Duodenal mucosa (tissue), 2 donors: Measurements from ENCODE around the gene KCNC2.

ENCODE experiments used
- H3K27ac ChIP-seq: one replicate; pipeline ENCODE4 v1.7.0; 2013; ENCODE audit warnings: low read depth, low read length
- H3K27me3 ChIP-seq, 2 donors: one replicate each; pipeline ENCODE4 v1.7.0; 2013; ENCODE audit warnings: low read length in 2 of 2, control low read depth in 1 of 2; ENCODE audit not compliant: insufficient read depth in 2 of 2, control insufficient read depth in 1 of 2
- H3K36me3 ChIP-seq, 2 donors: one replicate each; pipeline ENCODE4 v1.7.0; 2013; ENCODE audit warnings: low read length in 2 of 2, control low read depth in 1 of 2; ENCODE audit not compliant: insufficient read depth in 2 of 2, control insufficient read depth in 1 of 2
- H3K4me1 ChIP-seq, 2 donors: one replicate each; pipeline ENCODE4 v1.7.0; 2013; ENCODE audit warnings: low read length in 2 of 2, control low read depth in 1 of 2; ENCODE audit not compliant: insufficient read depth in 2 of 2, control insufficient read depth in 1 of 2
- H3K4me3 ChIP-seq, 2 donors: one replicate each; pipeline ENCODE4 v1.7.0; 2013; ENCODE audit warnings: low read length in 2 of 2, low read depth in 1 of 2
- H3K9ac ChIP-seq, 2 donors: one replicate each; pipeline ENCODE4 v1.7.0; 2013; ENCODE audit warnings: low read length in 2 of 2, low read depth in 1 of 2
- H3K9me3 ChIP-seq, 2 donors: one replicate each; pipeline ENCODE4 v1.7.0; 2013; ENCODE audit warnings: low read length in 2 of 2, control low read depth in 1 of 2; ENCODE audit not compliant: control insufficient read depth in 1 of 2

Gene KCNC2

DNA sequence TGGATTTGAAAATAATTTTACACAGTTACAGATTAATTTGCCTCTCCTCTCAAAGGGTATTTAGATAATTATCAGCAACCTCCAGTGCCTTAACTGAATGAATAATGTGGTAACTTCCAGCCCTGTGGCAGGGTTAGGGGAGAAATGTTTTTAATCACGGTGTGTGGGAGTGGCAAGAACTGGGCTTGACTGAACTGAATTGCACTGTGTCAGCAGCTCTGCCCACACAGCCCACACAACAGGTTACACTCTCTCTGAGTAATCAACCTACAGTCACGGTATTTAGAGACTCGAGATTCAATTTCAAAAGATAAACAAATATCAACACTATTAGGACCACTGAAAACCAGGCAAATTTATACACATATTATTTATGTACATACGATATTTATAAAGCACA, 198.5 kb downstream of the KCNC2 start:
- no peaks in the 10 kb centered on the region for H3K27me3 ChIP-seq
- peaks cover 3 to 14% of the 10 kb centered on the region in 2 donors for H3K9me3 ChIP-seq
- H3K4me3 ChIP-seq = no peak overlapping the region
- H3K36me3 ChIP-seq = no peaks in the 10 kb centered on the region
- H3K4me1 ChIP-seq = no peaks in the 10 kb centered on the region
- H3K27ac ChIP-seq = no peak overlapping the region
- no peak overlapping the region for H3K9ac ChIP-seq

DNA sequence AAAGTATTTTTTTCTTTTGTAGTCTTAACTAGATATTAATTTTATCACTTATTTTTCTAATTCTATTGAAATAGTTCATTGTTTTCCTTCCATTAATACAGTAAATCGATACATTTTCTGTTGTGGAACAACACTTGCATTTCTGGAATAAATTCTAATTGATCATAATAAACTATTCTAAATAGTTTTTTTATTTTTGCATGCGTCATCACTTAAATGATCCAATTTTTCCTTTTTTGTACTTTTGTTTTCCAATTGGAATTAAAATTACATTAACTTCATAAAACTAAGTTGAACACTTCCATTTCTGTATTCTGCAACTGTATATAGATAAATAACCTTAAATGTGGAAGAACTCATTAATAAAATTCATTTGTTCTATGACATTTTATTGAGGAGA, 202.5 kb downstream of the KCNC2 start:
- no peak overlapping the region for H3K27ac ChIP-seq
- H3K9ac ChIP-seq = no peak overlapping the region
- H3K36me3 ChIP-seq = no peaks in the 10 kb centered on the region
- H3K9me3 ChIP-seq = peaks cover 0 to 4% of the 10 kb centered on the region in 2 donors
- no peaks in the 10 kb centered on the region for H3K27me3 ChIP-seq
- H3K4me1 ChIP-seq = no peaks in the 10 kb centered on the region
- no peak overlapping the region for H3K4me3 ChIP-seq

DNA sequence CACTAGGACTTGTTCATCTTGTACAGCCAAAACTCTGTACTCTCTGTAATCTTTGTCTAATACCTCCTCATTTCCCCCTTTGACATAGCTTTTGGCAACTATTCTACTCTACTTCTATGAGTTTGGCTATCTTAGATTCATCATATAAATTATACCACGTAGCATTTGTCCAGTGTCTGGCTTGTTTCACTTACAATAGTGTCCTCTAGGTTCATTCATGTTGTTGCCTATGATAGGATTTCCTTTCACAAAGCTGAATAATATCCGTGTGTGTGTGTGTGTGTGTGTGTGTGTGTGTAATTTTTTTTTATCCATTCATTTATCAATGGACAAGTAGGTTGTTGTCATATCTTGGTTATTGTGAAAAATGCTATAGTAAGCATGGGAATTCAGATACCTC, 209.5 kb downstream of the KCNC2 start:
- Histone ChIP-seq H3K36me3 (no peaks in the 10 kb centered on the region), H3K4me3 (no peak overlapping the region), H3K9me3 (peaks cover 0 to 4% of the 10 kb centered on the region in 2 donors), H3K9ac (no peak overlapping the region), H3K27ac (no peak overlapping the region), H3K4me1 (no peaks in the 10 kb centered on the region), H3K27me3 (no peaks in the 10 kb centered on the region)

DNA sequence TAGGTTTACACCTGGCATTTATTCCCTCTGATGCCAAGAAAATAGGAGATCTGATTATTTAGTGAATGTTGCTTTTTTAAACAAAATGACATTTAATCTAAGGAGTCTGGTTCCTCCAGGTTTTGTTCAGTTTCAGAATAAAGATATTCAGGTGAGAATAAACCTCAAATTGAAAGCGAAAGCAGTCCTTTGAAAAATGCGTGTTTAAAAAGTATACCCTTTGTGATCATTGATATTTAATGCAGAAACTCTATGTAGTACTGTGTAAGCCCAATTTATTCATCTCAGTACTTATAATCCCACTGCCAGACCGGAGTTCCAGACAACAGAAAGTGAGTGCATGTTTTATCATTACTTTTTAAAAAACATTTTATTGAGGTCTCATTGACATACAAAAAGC, 210.2 kb downstream of the KCNC2 start:
- Histone ChIP-seq H3K9me3 (no peaks in the 10 kb centered on the region), H3K27me3 (no peaks in the 10 kb centered on the region), H3K27ac (no peak overlapping the region), H3K9ac (no peak overlapping the region), H3K4me3 (no peak overlapping the region), H3K4me1 (no peaks in the 10 kb centered on the region), H3K36me3 (no peaks in the 10 kb centered on the region)
